Left kidney (tissue), 8 donors: ENCODE data around the gene OR2F2. TPM values are rescaled to one million over a fixed set of nuclear protein-coding genes. Genes with fewer than 3 reads are reported as not detected.

ENCODE experiments used
- DNase-seq: peaks from one replicate; pipeline ENCODE4 v3.0.0-alpha.2; 2013
- long read RNA-seq, 8 donors: transcript quantifications; one replicate each; lab custom pipeline, GENCODE V29; 2026
- polyA plus RNA-seq: library from polyadenylated mRNA; unstranded; fragments of 120-200 nt; gene quantifications from one replicate; pipeline ENCODE4 v1.2.1, GENCODE V29; 2013; ENCODE audit not compliant: insufficient read length

Gene OR2F2
- not detected for polyA plus RNA-seq
- long read RNA-seq, donor 1 = 0 reads
- long read RNA-seq, donor 2 = 0 reads
- long read RNA-seq, donor 3 = 0 reads
- long read RNA-seq, donor 4 = 0 reads
- long read RNA-seq, donor 5 = 0 reads
- long read RNA-seq, donor 6 = 0 reads
- long read RNA-seq, donor 7 = 0 reads
- long read RNA-seq, donor 8 = 0 reads

DNA sequence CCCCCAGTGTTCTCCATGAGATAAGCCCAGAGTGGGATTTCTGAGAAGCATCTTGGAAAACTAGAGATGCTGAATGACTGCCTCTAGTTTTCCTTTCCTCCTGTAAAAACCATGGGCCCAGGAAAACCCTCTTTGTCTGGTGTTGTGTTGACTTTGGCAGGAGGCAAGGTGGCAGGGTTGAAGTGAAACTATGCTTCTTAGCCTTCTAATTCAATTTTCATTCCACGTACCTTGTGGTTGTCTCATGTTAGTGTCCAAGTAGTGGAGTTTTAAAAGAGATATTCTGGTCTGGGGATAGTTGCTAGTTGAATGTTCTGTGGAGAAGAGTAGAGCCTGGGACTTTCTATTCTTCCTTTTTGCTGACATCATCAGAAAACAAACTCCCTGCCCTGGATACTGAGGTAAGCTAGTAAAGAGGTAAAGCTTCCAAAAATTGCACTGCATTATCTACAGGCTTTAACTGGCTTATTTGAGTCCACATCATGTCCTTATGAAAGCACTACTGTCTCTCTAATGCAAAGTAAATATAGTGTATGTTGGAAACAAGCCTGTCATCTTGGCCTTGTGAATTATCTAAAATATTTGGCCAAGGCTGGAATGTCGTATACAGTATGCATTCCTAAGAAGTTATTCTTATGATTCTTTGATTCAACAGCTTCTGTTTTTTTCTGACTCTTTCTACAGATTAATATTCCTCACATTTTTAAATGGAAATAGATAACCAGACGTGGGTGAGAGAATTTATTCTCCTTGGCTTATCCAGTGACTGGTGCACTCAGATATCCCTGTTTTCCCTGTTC lies at the start of gene OR2F2:
Gene OR2F2 (plus strand): TSS at position 708 of the 800 bp plus-strand sequence. CDS start 0 bp downstream, at position 708.
- DNase-seq = no peak

GRCh38 chr7:143885951-143886350 lies 49.1 kb upstream of the OR2F2 start:
- DNase-seq = no peak

DNA sequence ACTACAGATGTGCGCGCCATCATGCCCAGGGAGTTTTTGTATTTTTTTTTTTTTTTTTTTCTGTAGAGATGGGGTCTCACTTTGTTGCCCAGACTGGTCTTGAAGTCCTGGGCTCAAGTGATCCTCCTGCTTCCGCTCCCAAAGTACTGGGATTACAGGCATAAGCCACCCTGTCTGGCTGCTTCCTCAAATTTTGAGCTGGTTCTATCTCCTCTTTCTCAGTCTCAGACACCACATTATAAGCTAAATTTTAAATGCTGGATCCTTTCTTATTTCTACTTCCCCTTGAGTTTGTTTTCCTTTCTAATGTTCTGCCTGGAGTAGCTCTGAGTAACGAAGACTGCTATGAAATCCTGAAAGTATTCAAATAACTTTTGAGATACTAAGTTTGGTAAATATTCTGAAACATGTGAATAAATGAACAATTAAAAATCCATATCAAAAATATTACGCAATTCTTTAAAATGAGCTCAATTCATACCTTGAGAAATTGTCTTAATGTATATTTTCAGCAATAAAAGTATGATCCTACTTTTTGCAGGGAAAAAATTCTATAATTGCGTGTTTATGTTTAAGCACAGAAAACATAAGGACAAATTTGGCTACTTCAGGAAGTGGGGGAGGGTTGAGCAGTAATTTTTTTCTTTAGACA lies 48.1 kb upstream of the OR2F2 start:
- no peak for DNase-seq

GRCh38 chr7:143889068-143889467 lies 46.0 kb upstream of the OR2F2 start:
- DNase-seq = no peak

- no peak for DNase-seq
These were observed 44.5 kb upstream of the OR2F2 start for GRCh38 chr7:143890558-143890957.

DNA sequence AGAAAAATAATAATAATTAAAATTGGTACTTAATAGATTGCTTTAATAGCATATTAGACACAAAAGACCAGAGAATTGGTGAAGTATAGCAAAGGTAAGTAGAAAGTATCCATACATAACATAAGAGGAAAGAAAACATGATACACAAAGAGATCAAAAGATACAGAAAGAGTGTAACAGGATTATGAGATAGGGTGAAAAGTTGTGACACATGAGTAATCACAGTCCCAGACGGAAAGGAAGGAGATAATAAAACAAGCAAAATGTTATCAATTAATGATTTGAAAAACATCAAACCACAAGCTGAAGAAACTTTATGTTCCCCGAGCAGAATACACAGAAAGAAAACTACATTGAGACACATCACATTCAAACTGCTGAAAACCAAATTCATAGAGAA lies 43.6 kb upstream of the OR2F2 start:
- DNase-seq = no peak

- DNase-seq = no peak
These were observed 42.3 kb upstream of the OR2F2 start for GRCh38 chr7:143892527-143893300.

GRCh38 chr7:143896667-143897066 lies 38.4 kb upstream of the OR2F2 start:
- DNase-seq = no peak

DNA sequence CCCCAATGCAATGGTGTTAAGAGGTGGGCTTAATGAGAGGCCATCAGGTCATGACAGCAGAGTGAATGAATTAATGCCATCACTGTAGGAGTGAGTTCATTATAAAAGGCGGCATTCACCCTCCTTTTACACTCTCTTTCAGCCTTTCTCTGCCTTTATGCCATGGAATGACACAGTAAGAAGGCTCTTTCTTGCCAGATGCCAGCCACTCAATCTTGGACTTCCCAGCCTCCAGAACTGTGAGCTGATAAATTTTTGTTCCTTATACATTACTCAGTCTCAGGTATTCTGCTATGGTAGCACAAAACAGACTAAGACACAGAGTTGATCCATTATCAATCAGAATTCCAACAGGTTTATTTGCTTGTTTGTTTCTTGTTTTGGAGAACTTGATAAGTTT lies 36.2 kb upstream of the OR2F2 start:
- DNase-seq = no peak

DNA sequence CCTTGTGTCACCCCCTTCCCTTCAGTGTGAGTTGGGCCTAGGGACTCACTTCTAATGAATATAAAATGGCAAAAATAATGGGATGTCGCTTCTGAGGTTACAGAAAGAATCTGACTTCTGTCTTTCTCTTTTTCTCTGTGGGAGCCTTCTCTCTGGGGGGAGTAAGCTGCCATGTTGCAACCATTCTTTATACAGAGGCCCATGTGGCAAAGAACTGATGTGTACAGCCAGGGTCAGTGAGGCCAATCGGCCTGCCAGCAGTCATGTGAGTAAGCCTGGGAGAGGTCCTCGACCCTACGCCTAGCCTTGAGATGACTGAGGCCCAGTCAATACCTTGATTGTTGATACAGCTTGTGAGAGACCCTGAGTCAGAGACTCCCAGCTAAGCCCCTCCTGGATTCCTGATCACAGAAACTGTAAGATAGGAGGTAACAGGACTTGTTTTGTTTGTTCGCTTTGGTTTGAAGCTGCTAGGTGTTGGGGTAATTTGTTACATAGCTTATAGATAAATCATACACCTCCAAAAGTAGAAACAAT lies 34.7 kb upstream of the OR2F2 start:
- no peak for DNase-seq

- DNase-seq = no peak
These were observed 33.7 kb upstream of the OR2F2 start for GRCh38 chr7:143901332-143901667.

DNA sequence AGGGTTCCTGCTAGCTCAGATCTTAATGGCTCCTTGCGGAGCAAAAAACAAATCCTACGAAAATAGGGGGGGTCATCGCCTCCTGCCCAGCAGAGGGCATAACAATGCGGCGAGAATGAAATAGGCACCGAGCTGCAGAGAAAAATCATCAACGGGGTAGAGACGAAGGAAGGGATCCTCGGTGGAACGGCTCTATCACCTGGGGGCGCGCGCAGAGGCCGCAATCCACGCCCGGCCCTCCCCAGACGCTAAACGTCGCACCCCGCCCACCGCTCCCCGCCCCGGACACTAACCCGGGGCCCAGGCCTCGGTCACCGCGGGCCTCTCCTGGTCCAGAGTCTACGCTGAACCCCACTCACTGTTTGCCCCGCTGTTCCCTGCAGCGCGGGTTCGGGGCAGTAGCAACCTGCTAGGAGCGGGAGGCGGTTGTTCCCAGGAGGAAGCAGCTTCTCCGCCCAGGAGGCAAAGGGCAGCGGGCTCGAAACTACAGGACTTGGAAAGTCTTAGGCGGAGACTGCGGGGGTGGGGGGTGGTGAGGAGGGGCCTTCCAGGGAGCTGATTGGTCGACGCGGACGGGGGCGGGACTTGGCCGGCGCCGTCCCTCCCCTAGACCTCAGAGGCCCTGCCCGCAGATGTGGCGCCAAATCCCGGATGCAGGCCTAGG lies 33.2 kb upstream of the OR2F2 start, which contains the start of gene TCAF1:
Gene TCAF1 (minus strand): TSS at position 509 of the 664 bp plus-strand sequence. CDS start 25,568 bp downstream, outside the sequence.
- peak; percentile 95 for DNase-seq

DNA sequence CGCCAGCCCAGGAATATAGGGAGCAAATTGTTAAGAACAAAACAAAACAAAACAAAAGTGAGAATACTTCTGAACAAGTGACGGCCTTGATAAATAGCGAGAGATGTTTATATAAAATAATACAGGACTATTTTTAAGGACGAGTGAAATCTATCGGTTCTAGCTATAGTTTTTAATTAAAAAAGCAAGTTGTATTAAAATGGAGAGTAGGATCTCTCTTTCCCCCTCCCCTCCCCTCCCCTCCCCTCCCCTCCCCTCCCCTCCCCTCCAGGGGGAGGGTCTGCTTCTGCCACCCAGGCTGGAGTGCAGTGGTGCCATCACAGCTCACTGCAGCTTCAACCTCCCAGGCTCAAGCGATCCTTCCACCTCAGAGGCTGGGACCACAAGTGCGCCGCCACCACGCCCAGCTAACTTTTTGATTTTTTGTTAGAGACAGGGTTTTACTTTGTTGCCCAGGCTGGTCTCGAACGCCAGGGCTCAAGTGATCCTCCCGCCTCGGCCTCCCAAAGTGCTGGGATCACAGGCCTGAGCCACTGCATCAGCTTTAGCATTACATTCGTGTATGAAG lies 32.6 kb upstream of the OR2F2 start:
- no peak for DNase-seq

DNA sequence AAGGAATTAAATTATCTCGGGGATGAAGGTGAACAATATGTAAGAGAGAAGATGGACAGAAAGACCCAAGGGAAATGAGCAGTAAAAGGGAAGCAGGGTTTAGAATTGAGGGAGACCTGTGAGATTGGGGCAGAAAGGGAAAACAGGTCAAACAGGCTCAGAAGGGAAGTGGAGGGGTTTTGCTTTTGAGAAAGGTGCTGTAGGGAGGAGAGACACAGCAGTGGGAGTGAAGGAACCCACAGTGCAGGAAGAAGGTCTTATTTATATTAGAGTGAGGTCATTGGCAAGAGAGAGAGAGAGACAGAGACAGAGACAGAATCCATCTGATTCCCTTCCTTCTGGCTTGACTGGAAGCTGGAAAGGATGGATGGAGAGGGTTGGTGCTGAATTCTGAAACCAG lies 29.5 kb upstream of the OR2F2 start:
- no peak for DNase-seq

GRCh38 chr7:143906151-143906550 lies 28.9 kb upstream of the OR2F2 start:
- DNase-seq = no peak

DNA sequence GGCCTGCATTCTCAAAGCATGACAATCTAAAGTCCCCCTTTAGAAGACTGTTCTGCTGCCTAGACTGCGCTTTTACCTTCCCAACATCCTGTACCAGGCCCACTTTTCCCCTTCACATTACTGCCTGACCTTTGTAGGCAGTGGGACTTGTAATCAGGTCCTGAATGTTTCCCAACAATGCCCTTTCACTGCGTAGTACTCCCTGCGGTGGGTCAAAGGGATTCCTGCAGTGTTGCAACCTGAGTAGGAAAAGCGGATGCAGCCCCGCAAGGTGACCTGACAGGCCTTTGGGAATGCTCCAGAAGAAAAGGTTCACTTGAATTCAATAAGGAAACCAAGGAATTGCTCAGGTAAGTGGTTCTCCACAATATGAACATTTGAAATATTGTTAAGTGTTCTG lies 28.1 kb upstream of the OR2F2 start:
- no peak for DNase-seq

DNA sequence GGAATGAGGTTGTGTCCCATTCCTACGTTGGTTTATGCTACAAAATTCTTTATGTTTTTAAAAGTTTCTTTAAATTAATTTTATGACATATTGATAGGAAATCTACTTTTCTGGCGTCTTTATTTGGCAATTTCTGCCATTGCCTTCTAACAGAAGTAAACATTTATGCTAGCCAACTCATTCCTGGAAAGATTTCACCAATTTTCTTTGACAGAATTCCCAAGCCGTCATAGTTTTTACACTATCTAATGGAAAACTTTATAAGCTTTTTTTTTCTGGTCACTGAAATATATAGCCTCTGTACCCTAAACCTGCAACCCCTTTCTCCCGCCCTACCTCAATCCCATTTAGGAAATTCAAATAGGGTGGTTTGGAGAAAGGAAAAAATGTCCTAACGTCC lies 26.9 kb upstream of the OR2F2 start:
- DNase-seq = no peak

DNA sequence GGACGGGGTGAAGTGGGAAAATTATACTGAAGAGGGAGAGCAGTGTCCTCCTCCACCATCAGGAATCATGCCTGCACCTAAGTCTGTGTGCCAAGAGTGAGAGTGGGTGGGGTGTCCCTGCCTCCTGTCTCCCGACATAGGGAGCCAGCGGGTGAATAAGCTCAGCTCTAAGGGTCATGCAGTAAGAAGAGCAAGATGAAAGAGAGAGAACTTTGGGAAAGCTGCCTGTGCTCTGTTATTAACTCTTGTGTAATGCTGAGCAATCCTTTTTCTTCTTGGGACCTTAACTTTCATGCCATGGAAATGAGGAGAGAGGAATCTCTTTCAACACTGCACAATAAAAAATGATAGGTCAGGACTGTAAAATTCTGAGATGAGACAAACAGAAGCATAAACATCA lies 25.2 kb upstream of the OR2F2 start:
- no peak for DNase-seq

GRCh38 chr7:143910473-143911248 lies 24.4 kb upstream of the OR2F2 start:
- no peak for DNase-seq

GRCh38 chr7:143913945-143914615 lies 21.0 kb upstream of the OR2F2 start:
- DNase-seq = no peak
